IMR-90 (cell line): ENCODE measurements around the gene PAK4. TPM values are rescaled to one million over a fixed set of nuclear protein-coding genes. Genes with fewer than 3 reads are reported as not detected.

Experiments used
- ATAC-seq: fragments of 200-7000 bp; cut with Tn5 transposase; 2 replicates; pipeline ENCODE4 v1.9.1; 2020; ENCODE audit warnings: low read depth, mild to moderate bottlenecking, moderate library complexity
- BruUV-seq: library from RNA; stranded (reverse); fragments of 400-500 nt; replicated peaks from 2 replicates; lab custom pipeline; 2021; lab: Mats Ljungman, UMichigan
- CTCF ChIA-PET: fragments of 300-600 bp; formaldehyde crosslinking; extraction: SDS; loops from one replicate; lab custom pipeline; 2021; ENCODE audit warnings: antibody characterized with exemption; lab: Yijun Ruan, JAX
- POLR2A ChIA-PET: fragments of 300-600 bp; sonication (Branson Sonifier 250); formaldehyde crosslinking; loops from one replicate; lab custom pipeline; 2022; ENCODE audit warnings: antibody characterized with exemption; ENCODE audit not compliant: unreplicated experiment; lab: Charles Lee
- DNase-seq: peaks from one replicate; pipeline ENCODE4 v3.0.0; 2013
- H2AFZ ChIP-seq: replicated peaks from 2 replicates; pipeline ENCODE3; 2013; ENCODE audit warnings: low read length, mild to moderate bottlenecking; ENCODE audit not compliant: poor library complexity
- H2AK5ac ChIP-seq: 2 replicates; pipeline ENCODE4 v1.6.1; 2013; ENCODE audit warnings: low read depth, low read length, inconsistent platforms
- H2AK9ac ChIP-seq: replicated peaks from 2 replicates; pipeline ENCODE3; 2013; ENCODE audit warnings: mild to moderate bottlenecking, low read depth, low read length, moderate library complexity; ENCODE audit not compliant: poor library complexity
- H2BK120ac ChIP-seq: 2 replicates; pipeline ENCODE4 v1.6.1; 2013; ENCODE audit warnings: low read depth, low read length, inconsistent platforms
- H2BK15ac ChIP-seq: 3 replicates; pipeline ENCODE4 v1.6.1; 2013; ENCODE audit warnings: low read depth, low read length, inconsistent platforms
- H2BK20ac ChIP-seq: 2 replicates; pipeline ENCODE4 v1.6.1; 2013; ENCODE audit warnings: low read depth, mild to moderate bottlenecking, inconsistent platforms, low read length, moderate library complexity
- H2BK5ac ChIP-seq: 2 replicates; pipeline ENCODE4 v1.6.1; 2013; ENCODE audit warnings: mild to moderate bottlenecking, low read depth, low read length, inconsistent platforms; ENCODE audit not compliant: poor library complexity, severe bottlenecking
- H3K14ac ChIP-seq: replicated peaks from 2 replicates; pipeline ENCODE4 v1.6.1; 2013; ENCODE audit warnings: low read depth, low read length, inconsistent platforms
- H3K18ac ChIP-seq: 2 replicates; pipeline ENCODE4 v1.6.1; 2013; ENCODE audit warnings: low read depth, low read length, control low read depth
- H3K23ac ChIP-seq: 2 replicates; pipeline ENCODE4 v1.6.1; 2013; ENCODE audit warnings: low read depth, low read length, inconsistent platforms
- H3K27ac ChIP-seq: 2 replicates; pipeline ENCODE4 v1.5.1; 2013; ENCODE audit warnings: mild to moderate bottlenecking, control low read depth, low read length; ENCODE audit not compliant: insufficient read depth
- H3K27me3 ChIP-seq: 2 replicates; pipeline ENCODE4 v1.6.1; 2013; ENCODE audit warnings: low read length; ENCODE audit not compliant: control insufficient read depth, insufficient read depth
- H3K36me3 ChIP-seq: 2 replicates; pipeline ENCODE4 v1.6.1; 2013; ENCODE audit warnings: low read length, mixed read lengths; ENCODE audit not compliant: control insufficient read depth, insufficient read depth
- H3K4ac ChIP-seq: 2 replicates; pipeline ENCODE4 v1.6.1; 2013; ENCODE audit warnings: low read depth, low read length, inconsistent platforms
- H3K4me1 ChIP-seq: 2 replicates; pipeline ENCODE4 v1.6.1; 2013; ENCODE audit warnings: low read length, mixed read lengths; ENCODE audit not compliant: control insufficient read depth, insufficient read depth
- H3K4me2 ChIP-seq: 2 replicates; pipeline ENCODE4 v1.6.1; 2013; ENCODE audit warnings: low read depth, mild to moderate bottlenecking, control low read depth, low read length, moderate library complexity
- H3K4me3 ChIP-seq: 2 replicates; pipeline ENCODE4 v1.5.1; 2013; ENCODE audit warnings: low read depth, mild to moderate bottlenecking, control low read depth, low read length, moderate library complexity; ENCODE audit not compliant: insufficient read depth
- H3K56ac ChIP-seq: 2 replicates; pipeline ENCODE4 v1.6.1; 2013; ENCODE audit warnings: low read length, inconsistent platforms; ENCODE audit not compliant: insufficient read depth; ENCODE audit errors: extremely low read depth
- H3K79me1 ChIP-seq, 2 experiments: 2 replicates each; pipeline ENCODE4 v1.6.1; 2013; ENCODE audit warnings: low read length in 2 of 2, inconsistent platforms in 1 of 2, low read depth in 1 of 2
- H3K9ac ChIP-seq: 2 replicates; pipeline ENCODE4 v1.6.1; 2013; ENCODE audit warnings: low read depth, low read length, control low read depth
- H3K9me1 ChIP-seq: 2 replicates; pipeline ENCODE4 v1.6.1; 2013; ENCODE audit warnings: low read length, inconsistent platforms; ENCODE audit not compliant: insufficient read depth
- H3K9me3 ChIP-seq: 2 replicates; pipeline ENCODE4 v1.6.1; 2013; ENCODE audit warnings: low read length; ENCODE audit not compliant: control insufficient read depth, insufficient read depth
- H4K20me1 ChIP-seq: 2 replicates; pipeline ENCODE4 v1.6.1; 2013; ENCODE audit warnings: low read length, inconsistent platforms; ENCODE audit not compliant: insufficient read depth
- H4K5ac ChIP-seq: 2 replicates; pipeline ENCODE4 v1.6.1; 2013; ENCODE audit warnings: mild to moderate bottlenecking, low read depth, low read length, control low read depth
- H4K8ac ChIP-seq, 2 experiments: 2 replicates each; pipeline ENCODE4 v1.6.1; 2013; ENCODE audit warnings: low read depth in 2 of 2, low read length in 2 of 2, control low read depth in 1 of 2, inconsistent platforms in 1 of 2
- H4K91ac ChIP-seq: 2 replicates; pipeline ENCODE4 v1.6.1; 2013; ENCODE audit warnings: low read depth, low read length, inconsistent platforms; ENCODE audit not compliant: insufficient read depth
- CEBPB ChIP-seq: IDR thresholded peaks from 2 replicates; pipeline ENCODE4 v1.6.1; 2012; ENCODE audit warnings: low read depth, low read length, improper control_type of control experiment
- CHD1 ChIP-seq: IDR thresholded peaks from 2 replicates; pipeline ENCODE4 v1.6.1; 2012; ENCODE audit warnings: low read depth, low read length, improper control_type of control experiment
- ELK1 ChIP-seq: fragments of 150-350 bp; IDR thresholded peaks from 2 replicates; pipeline ENCODE4 v1.6.1; 2016; ENCODE audit warnings: low read depth, mild to moderate bottlenecking, low read length, moderate library complexity, borderline replicate concordance
- FOS ChIP-seq: fragments of 150-350 bp; IDR thresholded peaks from 2 replicates; pipeline ENCODE4 v1.6.1; 2016; ENCODE audit warnings: low read depth, low read length
- MAZ ChIP-seq: IDR thresholded peaks from 2 replicates; pipeline ENCODE4 v1.6.1; 2012; ENCODE audit warnings: low read depth, mild to moderate bottlenecking, low read length, improper control_type of control experiment, moderate library complexity, borderline replicate concordance
- MXI1 ChIP-seq: IDR thresholded peaks from 2 replicates; pipeline ENCODE4 v1.6.1; 2012; ENCODE audit warnings: low read depth, mild to moderate bottlenecking, low read length, moderate library complexity, borderline replicate concordance
- NFE2L2 ChIP-seq: fragments of 150-350 bp; IDR thresholded peaks from 2 replicates; pipeline ENCODE4 v1.6.1; 2016; ENCODE audit warnings: low read depth, mild to moderate bottlenecking, low read length
- POLR2A ChIP-seq: IDR thresholded peaks from 2 replicates; pipeline ENCODE4 v1.6.1; 2012; ENCODE audit warnings: mild to moderate bottlenecking, low read depth, low read length
- RAD21 ChIP-seq: IDR thresholded peaks from 2 replicates; pipeline ENCODE4 v1.6.1; 2012; ENCODE audit warnings: low read length, improper control_type of control experiment
- RFX5 ChIP-seq: IDR thresholded peaks from 2 replicates; pipeline ENCODE4 v1.8.0; 2012; ENCODE audit warnings: low read depth, mild to moderate bottlenecking, low read length, moderate library complexity
- SMC3 ChIP-seq: fragments of 150-350 bp; IDR thresholded peaks from 2 replicates; pipeline ENCODE4 v1.6.1; 2016; ENCODE audit warnings: low read depth, mild to moderate bottlenecking, antibody characterized with exemption, low read length, moderate library complexity
- USF2 ChIP-seq: fragments of 150-350 bp; IDR thresholded peaks from 2 replicates; pipeline ENCODE4 v1.6.1; 2017; ENCODE audit warnings: mild to moderate bottlenecking, antibody characterized with exemption, low read length, low read depth
- WGBS, 2 experiments: methylation state at CpG; one replicate each; pipeline versions ENCODE4 v1.1.5 to v1.1.7; 2013; ENCODE audit warnings: missing lambda C conversion rate in 2 of 2; ENCODE audit not compliant: insufficient read length in 1 of 2; ENCODE audit errors: extremely low coverage in 2 of 2; 5-methylcytosine and 5-hydroxymethylcytosine counted together
- dilution Hi-C: fragments of 300-500 bp; cut with HindIII; formaldehyde crosslinking; loops from one replicate; pipeline ENCODE4 v1.14.3; 2018; ENCODE audit warnings: low sequenced_read_pairs; ENCODE audit not compliant: unreplicated experiment
- in situ Hi-C: fragments of 300-500 bp; cut with MboI; formaldehyde crosslinking; loops from 3 replicates; pipeline ENCODE4 v1.14.3; 2019; ENCODE audit warnings: low sequenced_read_pairs, inconsistent platforms, mixed read lengths
- intact Hi-C: fragments of 100-400 bp; cut with micrococcal nuclease; formaldehyde crosslinking; loops from 2 replicates; pipeline ENCODE4 v1.10.0; 2022
- polyA plus RNA-seq, 3 experiments: library from polyadenylated mRNA; depleted of rRNA; stranded (reverse); fragments of >200 nt; gene quantifications; 2 replicates each; pipeline ENCODE4 v1.2.3, GENCODE V29; 2012; ENCODE audit warnings: low replicate concordance in 1 of 3
- total RNA-seq: library from RNA; depleted of rRNA; stranded (reverse); fragments of >200 nt; gene quantifications from 2 replicates; pipeline ENCODE4 v1.2.3, GENCODE V29; 2012

The PAK4 gene
- total and polyA plus RNA-seq, 2 of the 4 experiments (the other 2 are of a cell fraction): 2.0 to 27.2 TPM

GRCh38 chr19:39129116-39129515, 3.5 kb downstream of the PAK4 start:
- Histone ChIP-seq H3K9me3 (no peaks in the 10 kb centered on the region), H3K14ac (no peak overlapping the region), H3K56ac (no peak overlapping the region), H4K5ac (no peak overlapping the region), H3K18ac (no peak overlapping the region), H4K91ac (no peak overlapping the region), H2BK20ac (no peak overlapping the region), H3K4me1 (peaks cover 10% of the 10 kb centered on the region; the same call in 1 of the 2 replicates), H3K36me3 (no peaks in the 10 kb centered on the region), H3K27ac (no peak overlapping the region), H3K23ac (no peak overlapping the region), H2AK5ac (no peak overlapping the region), H4K8ac (no peak overlapping the region), H3K27me3 (no peaks in the 10 kb centered on the region), H2BK5ac (no peak overlapping the region), H4K20me1 (peaks cover 54% of the 10 kb centered on the region), H2AFZ (no peak overlapping the region), H3K4me3 (no peak overlapping the region), H2BK120ac (no peak overlapping the region), H3K4ac (no peak overlapping the region), H2BK15ac (no peak overlapping the region), H3K79me1 (peaks cover 33 to 78% of the 10 kb centered on the region in 2 experiments), H3K9me1 (peaks cover 2% of the 10 kb centered on the region; the same call in 1 of the 2 replicates), H3K4me2 (no peak overlapping the region), H3K9ac (no peak overlapping the region), H2AK9ac (no peak overlapping the region)
- 88% methylated on average over 7 of the region's 11 CpGs; no CpG with 5 or more reads in 1 of the 2 experiments for WGBS, 2 experiments
- DNase-seq (no peak), ATAC-seq (no peak)
- no TSS peak for BruUV-seq
- in situ Hi-C loops (no loop called here), dilution Hi-C loops (no loop called here), intact Hi-C loops (no loop called here)
- CTCF ChIA-PET: interaction anchor here (0.7 kb wide), 1 partner anchor 54 kb away, joined by 3 read pairs; no protein-coding TSS in a partner anchor
- TF ChIP-seq MAZ: no peak
- no peak for TF ChIP-seq ELK1
- TF ChIP-seq RAD21: no peak
- no peak for TF ChIP-seq CHD1
- TF ChIP-seq POLR2A: no peak
- no peak for TF ChIP-seq NFE2L2
- TF ChIP-seq SMC3: no peak
- no peak for TF ChIP-seq RFX5
- TF ChIP-seq MXI1: no peak
- no peak for TF ChIP-seq CEBPB
- no peak for TF ChIP-seq USF2
- TF ChIP-seq FOS: no peak
- POLR2A ChIA-PET: no interaction called here
